ENCODE data around the gene LSS. TPM values are rescaled to one million over a fixed set of nuclear protein-coding genes. Genes with fewer than 3 reads are reported as not detected.
A peak's percentile ranks its signal among the peaks of the same experiment; 100 is the strongest.
"Not testable (repeated sequence)": the region's sequence is repeated elsewhere in the genome, so short reads cannot be mapped to it uniquely, and the experiment has no call there.

Gene LSS
- total RNA-seq, 1 experiment from 2014 or later, result 45.7 TPM

- Histone ChIP-seq H2AFZ (ENCODE audit: low read length) (no peak overlapping the region; the same call in 1 of the 2 replicates), H3K9me3 (ENCODE audit: low read length) (no peaks in the 10 kb centered on the region), H3K27me3 (ENCODE audit: low read length) (no peaks in the 10 kb centered on the region), H3K4me2 (ENCODE audit: low read length) (peak overlapping the region; percentile 94), H3F3A (ENCODE audit: low read length, unreplicated experiment) (no peaks in the 10 kb centered on the region), H3K4me3 (ENCODE audit: low read length) (peak overlapping the region; percentile 72), H3K4me1 (ENCODE audit: insufficient read depth, low read length) (peaks cover 32% of the 10 kb centered on the region), H3K79me2 (ENCODE audit: low read length) (peaks cover 53% of the 10 kb centered on the region), H3K9ac (ENCODE audit: low read length) (peak overlapping the region; percentile 76; the same call in 1 of the 2 replicates), H3K9me2 (replicated peaks; ENCODE audit: low read length) (no peaks in the 10 kb centered on the region), H3K36me3 (ENCODE audit: low read depth, low read length) (0 out of 2 replicates have a peak, but pooled peaks cover 8% of the 10 kb centered on the region), H3K27ac (ENCODE audit: low read length) (no peak overlapping the region), H4K20me1 (ENCODE audit: low read length) (peaks cover 15% of the 10 kb centered on the region; the same call in 1 of the 2 replicates)
- TF ChIP-seq EZH2 (IDR thresholded peaks at IDR 0.05; ENCODE audit: low read length, unreplicated experiment), result no peak
- TF ChIP-seq CTCF (conservative IDR thresholded peaks at IDR 0.05; ENCODE audit: low read depth, low read length), result no peak
- no peak for TF ChIP-seq EZH2phosphoT487 (IDR thresholded peaks at IDR 0.05; ENCODE audit: borderline replicate concordance, low read length)
- no peak for ATAC-seq
- BruUV-seq (replicated peaks), result no TSS peak
- ChIA-PET POLR2A (ENCODE audit: unreplicated experiment) (no interaction called here), CTCF (interaction anchor here (0.5 to 1.5 kb wide), 3 partner anchors 84 to 254 kb away, joined by 3 to 4 read pairs (median 3); no protein-coding TSS in a partner anchor)
- intact Hi-C loops (cut with micrococcal nuclease), result loop anchor here (2.0 to 5.0 kb wide), 4 partner anchors 42 to 95 kb away; partner anchors contain the start of genes C21orf58, MCM3AP, PCNT and SPATC1L
- no peak for DNase-seq
Observed at GRCh38 chr21:46226920-46227599, 1.5 kb downstream of the LSS start.

GRCh38 chr21:46226146-46226545, 2.4 kb downstream of the LSS start:
- Histone ChIP-seq H3K79me2 (ENCODE audit: low read length) (peaks cover 53% of the 10 kb centered on the region), H3K27ac (ENCODE audit: low read length) (no peak overlapping the region), H3K36me3 (ENCODE audit: low read depth, low read length) (0 out of 2 replicates have a peak, but pooled peaks cover 1% of the 10 kb centered on the region), H3K4me1 (ENCODE audit: insufficient read depth, low read length) (peaks cover 32% of the 10 kb centered on the region), H3F3A (ENCODE audit: low read length, unreplicated experiment) (no peaks in the 10 kb centered on the region), H3K9me2 (replicated peaks; ENCODE audit: low read length) (no peaks in the 10 kb centered on the region), H3K9ac (ENCODE audit: low read length) (no peak overlapping the region), H4K20me1 (ENCODE audit: low read length) (peaks cover 15% of the 10 kb centered on the region; the same call in 1 of the 2 replicates), H3K27me3 (ENCODE audit: low read length) (no peaks in the 10 kb centered on the region), H3K4me2 (ENCODE audit: low read length) (peak overlapping the region; percentile 94), H3K9me3 (ENCODE audit: low read length) (no peaks in the 10 kb centered on the region), H3K4me3 (ENCODE audit: low read length) (peak overlapping the region; percentile 72; the same call in 1 of the 2 replicates), H2AFZ (ENCODE audit: low read length) (no peak overlapping the region)
- no TSS peak for BruUV-seq (replicated peaks)
- intact Hi-C loops (cut with micrococcal nuclease), result loop anchor here (2.0 to 5.0 kb wide), 4 partner anchors 41 to 96 kb away; partner anchors contain the start of genes C21orf58, MCM3AP, PCNT and SPATC1L
- ChIA-PET POLR2A (ENCODE audit: unreplicated experiment) (no interaction called here), CTCF (no interaction called here)
- ATAC-seq (no peak), DNase-seq (no peak)
- TF ChIP-seq CTCF (conservative IDR thresholded peaks at IDR 0.05; ENCODE audit: low read depth, low read length), result no peak
- no peak for TF ChIP-seq EZH2 (IDR thresholded peaks at IDR 0.05; ENCODE audit: low read length, unreplicated experiment)
- TF ChIP-seq EZH2phosphoT487 (IDR thresholded peaks at IDR 0.05; ENCODE audit: borderline replicate concordance, low read length), result no peak

GRCh38 chr21:46223661-46224060, 4.9 kb downstream of the LSS start:
- POLR2A ChIA-PET (ENCODE audit: unreplicated experiment); H3K9ac ChIP-seq (ENCODE audit: low read length); H3K4me3 ChIP-seq (ENCODE audit: low read length); H3K27ac ChIP-seq (ENCODE audit: low read length); H3F3A ChIP-seq (ENCODE audit: low read length, unreplicated experiment); H3K27me3 ChIP-seq (ENCODE audit: low read length); DNase-seq; intact Hi-C loops (cut with micrococcal nuclease); BruUV-seq (replicated peaks); H3K9me3 ChIP-seq (ENCODE audit: low read length); H3K4me2 ChIP-seq (ENCODE audit: low read length); ATAC-seq; CTCF ChIA-PET; H3K9me2 ChIP-seq (replicated peaks; ENCODE audit: low read length); H2AFZ ChIP-seq (ENCODE audit: low read length); H3K36me3 ChIP-seq (ENCODE audit: low read depth, low read length): not testable (repeated sequence)
- peaks cover 33% of the 10 kb centered on the region for H3K79me2 ChIP-seq (ENCODE audit: low read length)
- H3K4me1 ChIP-seq (ENCODE audit: insufficient read depth, low read length), result peaks cover 19% of the 10 kb centered on the region
- peaks cover 15% of the 10 kb centered on the region; the same call in 1 of the 2 replicates for H4K20me1 ChIP-seq (ENCODE audit: low read length)
